ENCODE data around the gene MRPL27.

DNA sequence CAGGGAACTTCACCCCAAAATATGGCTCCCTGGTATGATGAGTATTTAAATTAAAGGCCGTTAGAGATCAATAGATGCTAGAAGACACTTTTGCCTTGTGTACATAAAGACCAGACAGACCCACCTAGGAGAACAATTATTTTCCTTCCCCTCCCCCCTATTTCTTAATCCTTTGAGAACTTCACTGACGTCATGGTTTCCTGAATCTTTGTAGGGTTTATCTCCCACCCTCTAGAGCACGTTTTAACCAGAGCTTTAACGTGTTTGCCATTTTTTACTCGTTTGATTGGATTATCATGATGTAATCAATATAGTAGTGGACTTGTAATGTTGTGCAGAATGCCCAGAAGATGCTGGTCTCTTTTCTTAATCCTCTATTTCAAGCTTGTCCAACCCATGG lies 49.9 kb downstream of the MRPL27 start:
- TF ChIP-seq, protein P1, sequence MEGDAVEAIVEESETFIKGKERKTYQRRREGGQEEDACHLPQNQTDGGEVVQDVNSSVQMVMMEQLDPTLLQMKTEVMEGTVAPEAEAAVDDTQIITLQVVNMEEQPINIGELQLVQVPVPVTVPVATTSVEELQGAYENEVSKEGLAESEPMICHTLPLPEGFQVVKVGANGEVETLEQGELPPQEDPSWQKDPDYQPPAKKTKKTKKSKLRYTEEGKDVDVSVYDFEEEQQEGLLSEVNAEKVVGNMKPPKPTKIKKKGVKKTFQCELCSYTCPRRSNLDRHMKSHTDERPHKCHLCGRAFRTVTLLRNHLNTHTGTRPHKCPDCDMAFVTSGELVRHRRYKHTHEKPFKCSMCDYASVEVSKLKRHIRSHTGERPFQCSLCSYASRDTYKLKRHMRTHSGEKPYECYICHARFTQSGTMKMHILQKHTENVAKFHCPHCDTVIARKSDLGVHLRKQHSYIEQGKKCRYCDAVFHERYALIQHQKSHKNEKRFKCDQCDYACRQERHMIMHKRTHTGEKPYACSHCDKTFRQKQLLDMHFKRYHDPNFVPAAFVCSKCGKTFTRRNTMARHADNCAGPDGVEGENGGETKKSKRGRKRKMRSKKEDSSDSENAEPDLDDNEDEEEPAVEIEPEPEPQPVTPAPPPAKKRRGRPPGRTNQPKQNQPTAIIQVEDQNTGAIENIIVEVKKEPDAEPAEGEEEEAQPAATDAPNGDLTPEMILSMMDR (IDR thresholded peaks at IDR 0.05; ENCODE audit: insufficient read depth, low read length), result no peak
- no peak for TF ChIP-seq GABPA (IDR thresholded peaks at IDR 0.05; ENCODE audit: low read depth)
- TF ChIP-seq, protein P2, sequence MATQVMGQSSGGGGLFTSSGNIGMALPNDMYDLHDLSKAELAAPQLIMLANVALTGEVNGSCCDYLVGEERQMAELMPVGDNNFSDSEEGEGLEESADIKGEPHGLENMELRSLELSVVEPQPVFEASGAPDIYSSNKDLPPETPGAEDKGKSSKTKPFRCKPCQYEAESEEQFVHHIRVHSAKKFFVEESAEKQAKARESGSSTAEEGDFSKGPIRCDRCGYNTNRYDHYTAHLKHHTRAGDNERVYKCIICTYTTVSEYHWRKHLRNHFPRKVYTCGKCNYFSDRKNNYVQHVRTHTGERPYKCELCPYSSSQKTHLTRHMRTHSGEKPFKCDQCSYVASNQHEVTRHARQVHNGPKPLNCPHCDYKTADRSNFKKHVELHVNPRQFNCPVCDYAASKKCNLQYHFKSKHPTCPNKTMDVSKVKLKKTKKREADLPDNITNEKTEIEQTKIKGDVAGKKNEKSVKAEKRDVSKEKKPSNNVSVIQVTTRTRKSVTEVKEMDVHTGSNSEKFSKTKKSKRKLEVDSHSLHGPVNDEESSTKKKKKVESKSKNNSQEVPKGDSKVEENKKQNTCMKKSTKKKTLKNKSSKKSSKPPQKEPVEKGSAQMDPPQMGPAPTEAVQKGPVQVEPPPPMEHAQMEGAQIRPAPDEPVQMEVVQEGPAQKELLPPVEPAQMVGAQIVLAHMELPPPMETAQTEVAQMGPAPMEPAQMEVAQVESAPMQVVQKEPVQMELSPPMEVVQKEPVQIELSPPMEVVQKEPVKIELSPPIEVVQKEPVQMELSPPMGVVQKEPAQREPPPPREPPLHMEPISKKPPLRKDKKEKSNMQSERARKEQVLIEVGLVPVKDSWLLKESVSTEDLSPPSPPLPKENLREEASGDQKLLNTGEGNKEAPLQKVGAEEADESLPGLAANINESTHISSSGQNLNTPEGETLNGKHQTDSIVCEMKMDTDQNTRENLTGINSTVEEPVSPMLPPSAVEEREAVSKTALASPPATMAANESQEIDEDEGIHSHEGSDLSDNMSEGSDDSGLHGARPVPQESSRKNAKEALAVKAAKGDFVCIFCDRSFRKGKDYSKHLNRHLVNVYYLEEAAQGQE (IDR thresholded peaks at IDR 0.05; ENCODE audit: insufficient replicate concordance, low read depth), result no peak
